UCSD-AML1 (cell line): ENCODE results near the gene ADAMTS17.

Source experiments
- DNase-seq: peaks from one replicate; lab custom pipeline; 2025; ENCODE audit not compliant: unreplicated experiment; lab: John Stamatoyannopoulos, UW

ADAMTS17 gene

GRCh38 chr15:100031665-100032357 is 310.0 kb downstream of the ADAMTS17 start:
- no peak for DNase-seq

GRCh38 chr15:100030586-100031229 is 311.1 kb downstream of the ADAMTS17 start:
- DNase-seq: no peak

DNA sequence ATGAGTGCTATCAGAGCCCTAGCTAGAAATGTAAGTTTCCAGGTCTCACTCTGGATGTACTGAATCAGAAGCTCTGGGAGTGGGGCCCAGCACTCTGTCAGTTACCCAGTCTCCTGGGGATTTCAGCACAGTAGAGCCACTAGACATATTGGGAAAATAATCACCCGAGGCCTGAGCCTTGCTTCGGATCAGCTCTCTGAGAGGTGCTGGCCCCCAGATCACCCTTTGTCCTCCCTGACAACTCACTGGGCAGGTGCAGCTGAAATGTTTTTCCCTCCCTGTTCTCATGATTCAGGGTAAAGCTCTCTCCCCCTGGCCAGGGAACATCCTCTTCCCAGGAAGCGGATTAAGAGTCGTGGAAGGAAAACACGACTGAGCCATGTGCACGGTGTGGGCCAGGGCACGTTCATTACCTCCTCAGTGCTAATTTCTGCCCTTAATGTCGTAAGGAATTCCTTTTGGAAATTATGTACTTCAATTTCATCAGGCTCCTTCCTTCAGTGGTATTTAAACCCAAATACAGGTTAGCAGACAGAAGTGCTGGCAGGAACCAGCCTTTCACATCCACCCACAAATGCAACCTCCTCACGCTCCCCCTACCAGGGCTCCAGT is 311.8 kb downstream of the ADAMTS17 start:
- DNase-seq: no peak

- no peak for DNase-seq
These were observed 312.7 kb downstream of the ADAMTS17 start for GRCh38 chr15:100029045-100029444.

GRCh38 chr15:100026041-100026440 is 315.7 kb downstream of the ADAMTS17 start:
- no peak for DNase-seq

DNA sequence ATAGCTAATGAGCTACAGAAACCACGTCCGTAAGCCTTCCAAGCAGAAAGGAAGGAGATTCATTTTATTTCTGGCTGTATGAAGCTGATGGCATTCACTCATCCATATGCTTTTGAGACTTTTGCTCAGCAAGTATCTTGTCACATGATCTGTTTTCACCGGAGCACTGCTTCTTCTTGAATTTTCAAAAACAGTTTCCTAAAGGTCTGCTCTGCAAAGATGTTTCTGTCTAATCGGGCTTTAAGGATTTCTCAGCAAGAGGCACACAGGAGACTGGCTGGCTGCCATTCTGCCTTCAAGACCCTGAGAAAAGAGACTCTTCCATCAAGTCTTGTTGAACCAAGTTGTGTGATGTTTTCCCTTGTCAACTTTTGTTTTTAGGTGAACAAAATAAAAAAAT is 319.0 kb downstream of the ADAMTS17 start:
- no peak for DNase-seq

DNA sequence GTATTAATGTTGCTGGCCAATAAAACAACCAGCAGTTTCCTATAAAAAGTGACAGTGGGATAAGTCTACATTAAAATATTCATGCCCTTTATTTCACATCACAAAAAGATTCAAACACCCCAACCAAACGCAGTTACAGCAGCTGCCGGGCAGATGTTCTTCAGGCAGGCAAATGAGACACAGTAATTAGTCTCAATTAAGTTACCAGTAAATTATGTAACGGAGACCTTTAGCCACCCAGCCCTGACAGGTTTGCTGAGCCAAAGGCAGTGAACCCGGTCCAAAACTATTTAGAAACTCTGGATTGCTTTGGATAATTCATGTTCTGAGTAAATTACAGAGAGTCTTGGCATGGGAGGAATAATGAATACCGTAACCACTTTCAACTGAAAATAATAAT is 319.4 kb downstream of the ADAMTS17 start:
- DNase-seq: no peak

DNA sequence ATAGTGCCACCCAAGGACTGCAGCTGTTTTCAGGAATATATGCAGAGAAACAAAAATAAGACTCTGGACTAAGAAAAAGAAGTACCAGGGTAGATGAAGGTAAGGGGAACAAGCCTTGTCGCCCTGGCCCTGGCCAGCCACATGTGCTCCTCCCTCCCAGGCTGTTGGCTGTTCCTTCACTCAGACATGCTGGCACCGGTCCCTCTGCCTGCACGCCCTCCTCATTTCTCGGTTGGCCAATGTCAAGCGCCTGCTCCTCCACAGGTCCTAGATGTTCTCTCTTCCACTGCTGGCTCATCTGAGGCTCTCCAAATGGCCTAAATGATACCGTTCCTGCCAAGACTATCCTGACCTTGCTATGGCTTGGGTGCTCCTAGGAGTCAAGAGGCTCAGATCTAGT is 320.1 kb downstream of the ADAMTS17 start:
- no peak for DNase-seq

DNA sequence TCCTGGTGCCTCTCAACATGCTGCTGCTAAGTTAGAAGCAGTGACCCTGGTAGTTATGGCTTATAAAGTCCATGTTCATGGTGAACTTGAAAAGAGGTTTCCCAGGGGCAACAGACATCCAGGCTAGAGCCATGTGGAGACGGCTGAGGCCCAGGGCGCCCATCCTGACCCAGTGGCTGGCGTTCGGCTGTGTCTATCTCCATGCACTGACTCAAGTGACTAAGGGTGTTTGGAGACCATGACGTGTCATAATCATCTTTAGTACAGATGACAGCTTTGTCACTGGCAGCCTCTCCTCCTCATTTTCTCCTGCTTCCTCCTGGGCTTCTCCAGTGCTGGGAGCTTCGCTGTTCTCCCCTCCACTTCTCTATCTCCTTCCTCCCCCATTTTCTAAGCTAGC is 321.2 kb downstream of the ADAMTS17 start:
- no peak for DNase-seq

- DNase-seq: no peak
These were observed 321.6 kb downstream of the ADAMTS17 start for GRCh38 chr15:100020189-100020588.

- no peak for DNase-seq
These were observed 322.2 kb downstream of the ADAMTS17 start for GRCh38 chr15:100019601-100020000.

DNA sequence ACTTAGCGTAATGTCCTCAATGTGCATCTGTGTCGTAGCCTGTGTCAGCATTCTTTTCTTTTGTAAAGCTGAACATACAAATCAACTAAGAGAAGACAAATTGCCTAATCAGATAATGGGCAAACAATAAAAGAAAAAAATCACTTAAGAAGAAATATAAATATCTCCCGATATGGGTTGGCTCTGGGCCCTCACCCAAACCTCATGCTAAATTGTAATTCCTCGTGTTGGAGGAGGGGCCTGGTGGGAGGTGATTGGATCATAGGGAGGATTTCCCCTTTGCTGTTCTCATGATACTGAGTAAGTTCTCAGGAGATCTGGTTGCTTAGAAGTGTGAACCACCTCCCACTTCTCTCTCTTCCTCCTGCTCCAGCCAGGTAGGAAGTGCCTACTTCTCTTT is 323.6 kb downstream of the ADAMTS17 start:
- DNase-seq: no peak

- no peak for DNase-seq
These were observed 324.6 kb downstream of the ADAMTS17 start for GRCh38 chr15:100017140-100017539.

DNA sequence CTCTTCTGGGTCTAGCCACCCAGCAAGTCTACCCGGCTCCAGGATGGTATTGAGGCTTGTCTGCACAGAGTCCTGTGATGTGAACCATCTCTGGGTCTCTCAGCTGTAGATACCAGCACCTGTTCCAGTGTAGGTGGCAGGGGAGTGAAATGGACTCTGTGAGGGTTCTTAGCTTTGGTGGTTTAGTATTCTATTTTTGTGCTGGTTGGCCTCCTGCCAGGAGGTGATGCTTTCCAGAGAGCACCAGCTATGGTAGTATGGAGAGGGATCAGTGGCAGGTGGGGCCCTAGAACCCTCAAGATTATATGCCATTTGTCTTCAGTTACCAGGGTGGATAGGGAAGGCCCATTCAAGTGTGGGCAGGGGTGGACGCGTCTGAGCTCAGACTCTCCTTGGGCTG is 325.1 kb downstream of the ADAMTS17 start:
- no peak for DNase-seq

DNA sequence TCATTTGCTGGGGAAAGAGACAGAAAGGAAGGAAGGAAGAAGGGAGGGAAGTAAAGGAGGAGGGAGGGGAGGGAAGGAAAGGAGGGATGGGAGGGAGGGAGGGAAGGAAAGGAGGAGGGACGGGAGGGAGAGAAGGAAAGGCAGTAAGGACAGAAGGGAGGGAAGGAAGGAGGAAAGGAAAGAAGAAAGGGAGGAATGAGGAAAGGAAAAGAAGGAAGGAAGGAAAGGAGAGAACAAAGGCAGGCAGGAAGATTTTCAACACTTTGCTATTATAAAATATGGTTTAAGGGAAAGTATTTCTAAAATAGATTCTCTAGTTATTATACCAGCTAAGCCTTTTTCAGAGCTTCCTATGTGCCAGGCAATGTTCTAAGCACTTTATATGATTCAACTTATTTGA is 330.5 kb downstream of the ADAMTS17 start:
- DNase-seq: no peak

DNA sequence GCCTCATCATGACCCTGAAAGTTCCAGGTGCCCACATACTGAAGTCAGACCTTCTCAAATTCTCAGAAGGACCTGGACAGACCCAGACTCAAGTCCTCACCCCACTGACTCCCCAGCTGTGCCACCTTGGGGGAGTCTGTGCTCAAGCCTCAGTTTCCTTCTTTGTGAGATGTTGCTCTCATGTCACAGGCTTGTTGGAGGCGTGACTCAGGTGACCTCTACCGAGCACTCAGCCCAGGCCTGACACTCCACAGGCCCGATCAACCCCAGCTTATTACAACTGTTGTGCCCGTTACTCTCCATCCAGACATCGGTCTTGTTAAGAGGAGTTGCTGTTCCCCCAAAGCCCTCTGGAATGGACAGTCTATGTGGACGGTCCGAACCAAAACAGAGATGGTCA is 332.4 kb downstream of the ADAMTS17 start:
- no peak for DNase-seq

DNA sequence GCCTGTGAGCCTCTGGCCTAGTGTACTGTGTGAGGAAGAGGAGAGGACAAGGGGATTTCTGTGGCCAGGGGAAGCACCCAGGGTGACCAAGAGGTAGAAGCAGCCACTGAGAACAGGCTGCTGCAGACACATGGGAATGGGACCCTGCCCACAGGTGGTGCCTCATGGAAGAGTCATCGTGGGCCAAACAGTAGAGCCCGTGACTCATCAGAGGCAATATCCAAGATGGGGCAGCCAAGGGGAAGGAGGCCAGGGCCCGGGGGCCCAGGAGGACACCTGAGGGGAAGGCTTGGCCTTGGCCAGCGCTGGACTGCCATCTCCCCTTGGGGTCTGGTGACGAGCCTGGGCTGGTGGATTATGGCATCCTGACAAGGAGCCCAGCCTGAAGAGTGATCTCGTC is 333.5 kb downstream of the ADAMTS17 start:
- no peak for DNase-seq

GRCh38 chr15:100007609-100008008 is 334.2 kb downstream of the ADAMTS17 start:
- DNase-seq: no peak

DNA sequence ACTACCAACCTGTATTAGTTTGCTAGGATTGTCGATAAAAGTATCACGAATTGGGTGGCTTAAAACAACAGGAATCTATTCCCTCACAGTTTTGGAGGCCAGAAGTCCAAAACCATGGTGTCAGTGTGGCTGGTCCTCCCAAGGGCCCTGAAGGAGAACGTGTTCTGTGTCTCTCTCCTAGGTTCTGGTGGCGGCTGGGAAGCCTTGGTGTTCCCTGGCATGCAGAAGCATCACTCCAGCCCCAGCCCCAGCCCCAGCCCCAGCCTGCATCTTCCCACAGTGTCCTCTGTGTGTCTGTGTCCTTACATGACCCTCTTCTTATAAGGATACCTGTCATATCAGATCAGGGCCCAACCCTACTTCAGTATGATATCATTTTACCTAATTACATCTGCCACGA is 336.1 kb downstream of the ADAMTS17 start:
- DNase-seq: no peak

DNA sequence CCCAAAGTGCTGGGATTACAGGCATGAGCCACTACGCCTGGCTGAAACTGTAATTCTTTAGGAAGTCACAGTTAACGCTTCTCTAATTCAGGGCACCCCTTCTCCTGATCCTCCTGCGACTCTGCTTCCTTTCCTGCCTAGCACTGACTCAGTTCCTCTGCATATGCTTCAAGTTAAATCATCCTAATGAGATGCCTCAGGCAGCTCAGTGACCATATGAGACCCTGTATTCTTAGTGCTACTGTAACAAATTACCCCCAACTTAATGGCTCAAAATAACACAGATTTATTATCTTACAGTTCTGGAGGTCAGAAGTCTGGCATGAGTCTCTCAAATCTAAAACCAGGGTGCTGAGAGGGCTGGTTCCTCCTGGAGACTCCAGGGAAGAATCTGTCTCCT is 336.8 kb downstream of the ADAMTS17 start:
- DNase-seq: no peak

DNA sequence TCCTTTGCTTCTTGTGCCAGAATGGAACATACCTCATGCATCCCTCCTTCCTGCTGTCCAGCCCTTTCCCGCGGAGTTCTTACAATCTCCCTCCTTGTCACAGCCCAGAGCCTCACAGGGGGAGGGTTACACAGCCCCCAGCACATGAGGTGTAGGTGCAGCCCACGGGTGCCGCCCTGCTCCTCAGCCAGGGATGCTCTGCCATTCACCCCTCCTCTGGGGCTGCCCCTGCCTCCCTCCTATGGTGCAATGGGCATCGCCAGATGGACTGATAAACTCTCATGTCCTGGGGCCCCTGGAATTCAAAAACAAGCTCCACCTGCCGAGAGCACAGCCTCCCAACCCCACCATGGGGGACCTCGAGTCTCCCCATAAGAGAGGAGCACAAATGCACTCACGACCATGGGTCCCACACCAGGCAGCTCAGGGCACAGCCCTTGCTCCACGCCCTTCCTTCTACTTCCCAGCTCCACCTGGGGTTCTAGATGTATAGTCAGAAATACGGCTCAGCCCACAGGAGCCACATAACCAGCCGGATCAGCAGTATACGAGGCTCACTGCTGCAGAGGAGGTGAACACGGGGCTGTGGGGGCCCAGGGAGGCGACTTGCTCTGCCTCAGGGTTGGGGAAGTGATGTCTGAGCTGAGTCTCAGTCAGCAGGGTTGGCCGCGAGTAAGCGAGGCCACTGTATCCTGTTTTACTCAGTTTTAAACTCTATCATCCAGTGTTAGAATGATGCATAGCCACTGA is 338.8 kb downstream of the ADAMTS17 start:
- no peak for DNase-seq

GRCh38 chr15:100002086-100002620 is 339.6 kb downstream of the ADAMTS17 start:
- DNase-seq: no peak
